SH-SY5Y (cell line): Measurements from ENCODE around the gene SGO1.

ENCODE experiments used
- GATA2 ChIP-seq: IDR thresholded peaks from 2 replicates; pipeline ENCODE4 v1.6.1; 2011; ENCODE audit warnings: mild to moderate bottlenecking, low read depth, low read length
- GATA3 ChIP-seq: IDR thresholded peaks from 2 replicates; pipeline ENCODE4 v1.6.1; 2011; ENCODE audit warnings: low read depth, mild to moderate bottlenecking, low read length, moderate library complexity

The SGO1 gene

DNA sequence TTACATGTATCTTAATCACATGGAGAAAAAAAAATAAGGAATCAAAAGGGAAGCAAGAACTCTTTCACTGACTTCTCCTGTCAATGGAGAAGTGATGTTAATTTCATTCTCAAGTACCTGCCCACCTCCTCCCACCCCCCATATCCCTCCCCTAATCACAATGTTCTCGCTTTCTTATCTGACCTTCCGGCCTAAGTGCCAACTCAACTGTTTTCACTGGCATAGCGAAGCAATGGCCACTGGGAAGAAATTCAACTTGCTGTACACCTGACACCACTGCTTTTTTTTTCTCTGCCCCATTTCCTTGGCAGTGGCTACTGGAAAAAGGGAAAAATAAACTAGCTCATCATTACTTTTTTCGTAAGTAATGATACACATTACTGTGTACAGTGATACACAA lies 3.8 kb downstream of the SGO1 start:
- TF ChIP-seq GATA2: no peak
- TF ChIP-seq GATA3: no peak

GRCh38 chr3:20181276-20181675 lies 4.7 kb downstream of the SGO1 start:
- TF ChIP-seq GATA3: no peak
- no peak for TF ChIP-seq GATA2

- TF ChIP-seq GATA2 (no peak), GATA3 (no peak)
These were observed 12.1 kb downstream of the SGO1 start for GRCh38 chr3:20173844-20174410.

- TF ChIP-seq GATA3 (no peak), GATA2 (no peak)
These were observed 24.3 kb downstream of the SGO1 start for GRCh38 chr3:20161714-20162113.

- TF ChIP-seq GATA2: no peak
- no peak for TF ChIP-seq GATA3
These were observed 25.8 kb downstream of the SGO1 start for GRCh38 chr3:20160230-20160629.

DNA sequence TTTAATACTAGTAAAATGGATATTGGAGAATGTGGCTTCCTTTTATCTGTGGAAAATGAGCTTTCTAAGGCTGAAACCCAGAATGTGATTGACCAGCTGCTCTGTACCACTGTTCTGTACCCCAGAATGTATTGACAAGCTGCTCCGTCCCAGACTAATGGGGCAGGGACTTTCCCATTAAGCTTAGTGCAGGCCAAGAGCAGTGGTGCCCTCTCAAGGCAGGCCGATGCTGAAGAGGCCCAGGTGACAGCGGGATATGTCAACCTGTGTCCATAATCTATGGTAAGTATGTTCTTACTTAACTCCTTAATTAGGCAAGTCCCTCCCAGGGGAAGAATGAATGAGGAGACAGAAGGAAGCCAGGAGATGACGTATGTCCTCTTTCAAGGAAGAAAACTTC lies 31.1 kb downstream of the SGO1 start:
- TF ChIP-seq GATA3: no peak
- no peak for TF ChIP-seq GATA2

- no peak for TF ChIP-seq GATA2
- TF ChIP-seq GATA3: no peak
These were observed 31.9 kb downstream of the SGO1 start for GRCh38 chr3:20154078-20154477.

- no peak for TF ChIP-seq GATA3
- TF ChIP-seq GATA2: no peak
These were observed 37.5 kb downstream of the SGO1 start for GRCh38 chr3:20148466-20148865.

- no peak for TF ChIP-seq GATA3
- no peak for TF ChIP-seq GATA2
These were observed 38.6 kb downstream of the SGO1 start for GRCh38 chr3:20147361-20147760.

DNA sequence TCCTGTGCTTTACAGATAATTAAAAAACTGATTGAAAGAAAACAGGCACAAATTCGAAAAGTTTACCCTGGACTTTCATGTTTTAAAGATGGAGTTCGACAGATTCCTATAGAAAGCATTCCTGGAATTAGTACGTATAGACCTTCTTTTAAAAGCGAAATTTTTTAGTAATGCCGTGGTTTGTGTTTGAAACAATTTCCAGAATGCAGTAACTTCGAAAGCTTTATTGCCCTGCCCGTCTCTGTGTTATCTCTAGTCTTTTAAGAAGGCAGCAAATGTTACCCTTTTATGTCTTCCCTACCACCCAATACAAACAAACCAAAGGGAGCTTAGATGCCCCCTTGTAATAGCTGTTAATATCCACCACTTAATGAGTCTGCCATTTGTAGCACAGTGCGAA lies 39.7 kb downstream of the SGO1 start:
- no peak for TF ChIP-seq GATA2
- no peak for TF ChIP-seq GATA3

- TF ChIP-seq GATA3 (no peak), GATA2 (no peak)
These were observed 40.1 kb downstream of the SGO1 start for GRCh38 chr3:20145874-20146273.

DNA sequence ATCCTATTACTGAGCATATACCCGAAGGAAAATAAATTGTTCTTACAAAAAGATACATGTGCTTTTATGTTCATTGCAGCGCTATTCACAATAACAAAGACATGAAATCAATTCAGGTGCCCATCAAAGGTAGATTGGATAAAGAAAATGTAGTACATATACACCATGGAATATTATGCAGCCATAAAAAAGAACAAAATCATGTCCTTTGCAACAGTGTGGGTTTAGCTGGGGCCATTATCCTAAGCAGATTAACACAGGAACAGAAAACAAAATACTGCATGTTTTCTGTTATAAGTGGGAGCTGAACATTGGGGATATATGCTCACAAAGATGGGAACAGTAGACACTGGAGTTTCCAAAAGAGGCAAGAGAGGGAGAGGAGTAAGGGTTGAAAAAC lies 42.5 kb downstream of the SGO1 start:
- TF ChIP-seq GATA2 (no peak), GATA3 (no peak)

DNA sequence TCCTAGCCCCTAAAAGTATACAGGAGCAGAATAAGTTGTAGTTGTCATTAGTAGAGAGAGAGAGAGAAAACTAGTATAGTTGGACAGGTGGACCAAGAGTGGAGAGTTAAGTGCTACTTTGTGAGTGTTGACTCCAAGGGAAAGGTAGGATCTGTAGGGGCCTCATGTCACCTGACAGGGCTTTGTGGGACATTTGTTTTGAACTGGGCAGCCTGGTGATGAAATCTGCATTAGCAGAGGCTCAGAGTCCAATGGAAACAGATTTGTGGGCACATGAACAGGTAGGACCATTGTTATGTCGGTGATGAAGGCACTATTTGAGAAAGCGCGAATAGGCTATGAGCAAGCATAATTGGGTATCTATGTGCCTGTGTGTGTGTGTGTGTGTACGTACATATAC lies 43.5 kb downstream of the SGO1 start:
- TF ChIP-seq GATA2: no peak
- TF ChIP-seq GATA3: no peak

GRCh38 chr3:20141851-20142250 lies 44.2 kb downstream of the SGO1 start:
- TF ChIP-seq GATA2 (no peak), GATA3 (no peak)

DNA sequence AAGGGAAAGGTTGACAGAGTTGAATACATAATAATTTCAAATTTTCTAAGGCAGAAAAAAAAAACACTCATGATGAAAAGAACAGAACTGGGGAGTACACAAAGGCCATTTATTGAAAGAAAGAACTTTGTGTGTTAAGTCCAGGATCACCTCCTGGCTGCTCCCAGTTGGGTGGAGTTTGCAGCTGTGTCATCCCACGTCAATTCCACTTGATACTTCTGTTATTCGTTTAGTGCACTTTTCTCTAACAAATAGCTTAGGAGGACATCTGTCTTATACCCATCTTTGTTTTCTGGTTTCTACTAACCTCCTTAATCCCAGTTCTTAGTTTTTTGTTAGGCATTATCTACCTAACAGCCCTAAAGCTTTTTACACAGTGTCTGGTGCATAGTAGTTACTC lies 44.7 kb downstream of the SGO1 start:
- TF ChIP-seq GATA2: no peak
- no peak for TF ChIP-seq GATA3

GRCh38 chr3:20140881-20141280 lies 45.1 kb downstream of the SGO1 start:
- TF ChIP-seq GATA2 (no peak), GATA3 (no peak)

GRCh38 chr3:20137647-20138046 lies 48.4 kb downstream of the SGO1 start:
- TF ChIP-seq GATA2 (no peak), GATA3 (no peak)
